Activated T-cell treated with anti-CD3 and anti-CD28 coated beads for 1 hour (primary cell): Measurements from ENCODE around the gene IGSF3.
A peak's percentile ranks its signal among the peaks of the same experiment; 100 is the strongest.
"Not testable (repeated sequence)": the region's sequence is repeated elsewhere in the genome, so short reads cannot be mapped to it uniquely, and the experiment has no call there.

Source experiments
- DNase-seq: peaks from one replicate; pipeline ENCODE4 v3.0.0-alpha.2; 2020; ENCODE audit warnings: low read depth

IGSF3 gene

GRCh38 chr1:116596742-116597307 is 70.7 kb downstream of the IGSF3 start:
- DNase-seq, result not testable (repeated sequence)

GRCh38 chr1:116595946-116596741 is 71.4 kb downstream of the IGSF3 start:
- peak; percentile 13 for DNase-seq

- not testable (repeated sequence) for DNase-seq
Observed at GRCh38 chr1:116595065-116595840, 72.3 kb downstream of the IGSF3 start.

GRCh38 chr1:116593977-116594376 is 73.6 kb downstream of the IGSF3 start:
- not testable (repeated sequence) for DNase-seq

- not testable (repeated sequence) for DNase-seq
Observed at GRCh38 chr1:116593401-116593800, 74.1 kb downstream of the IGSF3 start.

GRCh38 chr1:116591951-116592605 is 75.5 kb downstream of the IGSF3 start:
- DNase-seq, result not testable (repeated sequence)

GRCh38 chr1:116591006-116591950 is 76.3 kb downstream of the IGSF3 start:
- not testable (repeated sequence) for DNase-seq

- not testable (repeated sequence) for DNase-seq
Observed at GRCh38 chr1:116590359-116591005, 77.1 kb downstream of the IGSF3 start.

- DNase-seq, result not testable (repeated sequence)
Observed at GRCh38 chr1:116589101-116589735, 78.3 kb downstream of the IGSF3 start.

GRCh38 chr1:116587501-116588227 is 79.9 kb downstream of the IGSF3 start:
- no peak for DNase-seq

- no peak for DNase-seq
Observed at GRCh38 chr1:116586741-116587143, 80.8 kb downstream of the IGSF3 start.

- DNase-seq, result no peak
Observed at GRCh38 chr1:116585886-116586285, 81.6 kb downstream of the IGSF3 start.

GRCh38 chr1:116581323-116581885 is 86.1 kb downstream of the IGSF3 start:
- no peak for DNase-seq

- DNase-seq, result no peak
Observed at GRCh38 chr1:116580446-116581322, 86.8 kb downstream of the IGSF3 start.

GRCh38 chr1:116579259-116579875 is 88.2 kb downstream of the IGSF3 start:
- no peak for DNase-seq

- no peak for DNase-seq
Observed at GRCh38 chr1:116578581-116578980, 89.0 kb downstream of the IGSF3 start.

GRCh38 chr1:116577759-116578314 is 89.7 kb downstream of the IGSF3 start:
- DNase-seq, result no peak
